HG03135 (cell line): Measurements from ENCODE around the gene GALNT9.
"Not testable (repeated sequence)": the region's sequence is repeated elsewhere in the genome, so short reads cannot be mapped to it uniquely, and the experiment has no call there.

Experiments used
- ATAC-seq: cut with Tn5 transposase; IDR thresholded peaks from one replicate; pipeline ENCODE4 v1.9.1; 2021; ENCODE audit warnings: mild to moderate bottlenecking, moderate library complexity; ENCODE audit not compliant: unreplicated experiment

Gene GALNT9

DNA sequence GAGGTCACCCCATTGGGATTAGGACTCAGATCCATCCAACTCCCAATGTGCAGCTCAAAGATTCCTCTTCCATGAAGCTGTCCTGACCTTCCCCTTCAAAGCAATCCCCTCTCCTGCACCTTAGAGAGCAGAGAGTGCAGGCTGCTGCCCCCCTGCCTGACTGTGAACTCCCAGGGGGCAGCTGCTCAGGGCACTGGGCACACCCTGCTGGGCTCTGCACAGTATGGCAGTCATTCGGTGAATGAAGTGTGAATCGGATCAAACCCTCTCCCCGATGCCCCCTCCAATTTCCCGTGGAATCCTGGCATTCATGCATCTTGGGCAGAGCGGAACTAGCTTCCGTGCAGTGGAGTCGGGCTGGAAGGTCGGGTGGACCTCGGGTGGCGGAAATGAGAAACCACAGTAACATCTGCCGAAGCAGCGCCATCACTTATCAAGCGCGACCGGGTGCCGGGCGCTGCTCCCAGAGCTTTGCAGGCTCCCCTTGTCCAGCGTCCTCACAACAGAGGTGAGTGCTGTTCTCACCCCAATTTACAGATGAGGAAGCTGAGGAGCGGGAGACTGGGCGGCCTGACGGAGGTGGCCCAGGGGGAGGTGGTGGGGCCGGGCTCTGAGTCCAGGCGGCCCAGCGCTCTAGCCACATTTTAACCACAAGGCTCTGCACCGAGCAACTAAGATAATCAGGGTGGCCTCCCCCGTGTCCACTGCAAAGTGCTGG is 14.7 kb downstream of the GALNT9 start:
- ATAC-seq = no peak

DNA sequence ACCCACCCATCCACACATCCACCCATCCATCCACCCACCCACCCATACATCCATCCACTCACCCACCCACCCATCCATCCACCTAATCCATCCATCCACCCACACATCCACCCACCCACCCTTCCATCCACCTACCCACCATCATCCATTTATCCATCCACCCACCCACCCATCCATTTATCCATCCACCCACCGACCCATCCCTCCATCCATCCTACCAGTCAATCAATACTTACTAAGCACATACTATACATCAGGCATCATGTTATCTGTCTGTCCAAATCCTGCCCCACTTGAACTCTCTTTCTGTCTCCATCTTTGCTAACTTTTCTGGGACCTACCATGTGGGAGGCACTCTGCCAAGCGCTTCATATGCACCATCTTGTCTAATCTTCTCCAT is 15.4 kb downstream of the GALNT9 start:
- ATAC-seq = no peak

DNA sequence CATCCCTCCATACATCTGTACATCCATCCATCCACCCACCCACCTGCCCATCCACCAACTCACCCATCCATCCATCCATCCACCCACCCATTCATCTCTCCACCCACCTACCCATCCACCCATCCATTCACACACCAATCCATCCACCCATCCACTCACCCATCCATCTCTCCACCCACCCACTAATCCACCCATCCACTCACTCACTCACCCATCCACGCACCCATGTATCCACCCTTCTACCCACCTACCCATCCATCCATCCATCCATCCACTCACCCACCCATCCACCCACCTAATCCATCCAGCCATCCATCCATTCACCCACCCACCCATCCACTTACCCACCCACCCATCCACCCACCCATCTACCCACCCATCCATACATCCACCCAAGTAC is 16.2 kb downstream of the GALNT9 start:
- ATAC-seq = no peak

DNA sequence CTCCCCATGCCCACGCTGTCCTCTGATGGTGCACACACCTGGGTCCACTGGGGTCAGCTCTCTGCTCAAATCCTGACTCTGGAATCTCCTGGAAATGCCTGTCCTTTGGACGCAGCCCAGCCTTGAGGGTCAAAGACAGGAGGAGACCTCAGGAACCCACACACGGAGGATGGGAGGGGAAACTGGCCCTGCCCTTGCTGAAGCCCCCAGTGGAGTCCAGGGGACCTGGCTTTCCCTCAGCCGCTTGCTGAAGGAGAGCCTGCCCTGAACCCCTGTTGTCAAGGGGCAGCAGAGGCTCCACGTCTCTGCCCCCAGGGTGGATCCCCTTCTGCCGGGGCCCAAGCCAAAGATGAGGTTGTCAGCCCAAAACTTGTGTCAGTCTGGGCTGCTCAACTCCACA is 16.9 kb downstream of the GALNT9 start:
- ATAC-seq = no peak

DNA sequence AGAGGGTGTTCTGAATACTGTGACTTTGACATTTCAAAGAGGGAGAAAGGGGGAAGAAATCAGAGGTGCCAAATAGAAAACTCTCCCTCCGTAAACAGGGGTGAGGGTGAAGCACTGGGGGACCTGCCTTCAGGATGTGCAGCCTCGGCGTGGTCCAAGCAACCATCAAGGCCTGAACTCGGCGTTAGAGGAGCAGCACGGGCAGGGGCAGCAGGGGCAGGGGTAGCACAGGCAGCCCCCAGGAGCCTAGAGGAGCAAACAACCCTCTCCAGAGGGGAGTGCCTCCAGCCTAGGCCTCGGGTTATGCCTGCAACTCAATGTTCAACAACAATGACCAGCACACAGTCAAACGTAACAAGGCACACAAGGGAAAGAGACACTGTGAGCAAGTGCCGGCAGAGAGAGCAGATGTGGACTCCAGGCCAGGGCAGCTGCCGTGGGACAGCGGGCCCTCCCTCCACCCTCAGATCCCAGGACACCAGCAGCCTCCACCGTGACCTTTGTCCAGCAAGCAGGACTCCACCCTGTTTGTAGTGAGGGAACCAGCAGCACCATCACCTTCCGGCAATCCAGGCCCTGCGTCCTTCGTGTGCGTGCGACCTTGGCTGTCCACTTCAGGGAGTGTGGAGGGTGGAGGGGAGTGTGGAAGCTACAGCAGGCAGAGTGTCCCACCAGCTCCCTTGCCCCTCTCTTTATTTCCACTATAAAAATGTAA is 18.0 kb downstream of the GALNT9 start:
- no peak for ATAC-seq

DNA sequence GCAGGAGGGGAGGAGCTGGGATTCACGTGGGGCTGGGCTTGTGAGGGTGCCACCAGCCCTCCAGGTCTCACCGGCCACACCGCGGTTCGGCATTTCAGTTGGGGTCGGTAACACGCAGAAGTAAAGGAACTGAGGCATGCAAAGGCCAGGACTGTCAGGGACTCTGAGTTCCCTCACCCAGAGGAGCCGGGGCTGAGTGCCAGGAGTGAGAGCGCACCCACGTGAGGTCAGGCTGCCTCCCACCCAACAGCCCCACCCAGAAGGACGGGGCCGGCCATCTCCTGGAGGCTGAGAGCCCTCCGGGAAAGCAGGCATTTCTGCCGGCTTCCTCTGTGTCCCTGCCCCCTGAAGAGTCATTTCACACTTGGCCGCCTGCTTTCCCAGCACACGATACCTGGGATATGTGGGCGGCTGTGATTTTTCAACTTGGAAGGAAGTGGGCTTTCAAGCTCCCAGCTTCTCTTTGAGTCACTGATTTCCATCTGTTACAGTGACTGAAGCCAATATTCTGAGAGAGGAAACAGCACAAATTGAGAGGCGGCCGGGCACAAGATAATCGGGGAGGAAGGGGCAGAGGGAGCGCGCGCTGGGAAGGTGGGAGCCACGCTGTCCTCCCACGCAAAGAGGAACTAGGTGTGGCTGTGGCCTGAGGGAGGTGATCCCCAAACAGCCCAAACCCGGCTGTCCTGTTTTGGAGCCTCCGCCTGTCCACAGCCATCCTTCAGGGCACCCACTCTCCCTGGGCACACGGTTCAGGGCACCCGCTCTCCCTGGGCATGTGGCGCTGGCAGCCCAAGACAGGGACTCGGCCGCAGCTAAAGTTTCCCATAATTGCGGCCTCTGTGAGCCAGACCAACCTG is 19.0 kb downstream of the GALNT9 start:
- no peak for ATAC-seq

DNA sequence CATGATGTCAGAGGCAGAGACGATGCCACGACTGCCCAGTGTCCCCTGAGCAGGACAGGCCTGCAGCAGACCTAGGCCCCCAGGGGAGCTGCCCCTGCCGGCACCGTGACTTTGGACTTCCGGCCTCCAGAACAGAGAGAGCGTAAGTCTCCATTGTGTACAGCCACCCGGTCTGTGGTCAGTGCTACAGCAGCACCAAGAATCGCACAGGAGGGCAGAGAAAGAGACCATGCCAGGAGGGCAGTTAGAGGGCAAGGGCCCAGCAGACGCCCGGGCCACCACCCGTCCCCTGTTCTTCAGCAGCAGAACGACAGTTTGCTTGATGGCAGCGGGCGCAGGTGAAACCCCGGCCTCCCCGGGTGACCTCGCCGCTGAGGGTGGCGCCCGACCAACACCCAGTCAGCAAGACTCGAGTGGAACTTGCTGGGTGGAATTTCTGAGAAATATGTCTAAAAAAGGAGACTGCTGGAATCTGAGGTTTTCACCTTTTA is 19.7 kb downstream of the GALNT9 start:
- no peak for ATAC-seq

DNA sequence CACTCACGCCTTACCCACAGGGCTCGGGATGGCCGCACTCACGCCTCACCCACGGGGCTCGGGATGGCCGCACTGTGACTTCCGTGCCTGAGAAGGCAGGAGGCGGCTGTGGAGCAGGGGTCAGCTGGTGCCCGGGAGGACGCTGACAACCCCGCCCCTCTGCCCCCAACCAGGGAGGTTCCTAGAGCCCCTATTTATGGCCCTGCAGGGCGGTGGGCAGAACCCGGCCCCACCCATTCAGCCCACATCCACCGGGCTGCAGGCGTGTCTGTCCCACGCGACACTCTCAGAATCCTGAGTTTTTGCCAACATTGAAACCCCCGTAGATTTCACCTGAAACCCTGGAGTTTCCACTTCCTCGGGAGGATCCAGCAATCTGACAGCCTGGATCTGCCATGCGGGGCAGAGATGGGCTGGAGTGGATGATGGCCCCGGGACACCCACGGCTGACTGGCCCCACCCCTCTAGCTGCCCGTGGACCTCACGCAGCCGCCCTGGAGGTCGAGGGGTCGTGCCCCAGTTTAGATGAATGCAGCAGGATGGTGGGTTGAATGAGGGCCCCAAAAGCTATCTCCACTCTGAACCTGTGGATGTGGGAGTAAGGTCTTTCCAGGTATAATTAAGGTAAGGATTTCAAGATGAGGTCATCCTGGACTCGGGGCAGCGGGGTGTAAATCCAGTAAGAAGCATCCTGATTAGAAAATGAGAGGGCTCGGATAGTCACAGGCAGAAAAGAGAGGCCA is 20.4 kb downstream of the GALNT9 start:
- ATAC-seq = no peak

DNA sequence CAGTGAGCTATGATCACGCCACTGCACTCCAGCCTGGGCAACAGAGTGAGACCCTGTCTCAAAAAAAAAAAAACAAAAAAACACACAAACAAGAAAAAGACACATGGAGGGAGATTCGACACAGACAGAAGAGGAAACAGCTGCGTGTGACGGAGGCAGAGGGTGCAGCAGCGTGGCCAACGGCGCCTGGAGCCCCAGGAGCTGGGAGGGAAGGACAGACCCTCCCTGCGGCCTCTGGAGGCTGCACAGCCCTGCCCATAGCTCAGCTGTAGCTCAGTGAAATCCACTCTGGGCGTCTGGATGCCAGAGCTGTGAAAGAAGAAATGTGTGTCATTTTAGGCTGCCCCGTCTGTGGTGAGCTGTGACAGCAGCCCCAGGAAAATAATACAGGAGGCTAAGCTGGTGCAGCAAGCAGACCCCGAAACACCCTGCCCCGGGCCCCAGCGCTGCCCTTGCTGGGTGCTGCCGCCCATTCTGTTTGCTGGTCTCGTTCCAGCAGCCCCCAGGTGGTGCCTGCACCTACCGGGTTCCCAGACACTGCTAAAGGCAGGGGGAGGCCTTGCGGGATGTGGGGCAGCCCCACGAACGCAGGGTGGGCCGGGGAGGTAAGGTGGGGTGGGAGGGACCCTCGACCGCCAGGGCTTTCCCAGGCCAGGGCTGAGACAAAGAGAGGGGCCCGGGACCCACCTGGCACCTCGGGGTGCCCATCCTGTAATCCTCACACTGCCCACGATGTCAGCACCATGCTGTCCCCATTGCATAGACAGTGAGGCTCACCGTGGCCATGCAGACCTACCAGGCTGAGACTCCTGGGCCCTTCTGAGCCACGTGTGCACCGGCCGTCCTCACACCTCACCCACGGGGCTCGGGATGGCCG is 21.2 kb downstream of the GALNT9 start:
- no peak for ATAC-seq

DNA sequence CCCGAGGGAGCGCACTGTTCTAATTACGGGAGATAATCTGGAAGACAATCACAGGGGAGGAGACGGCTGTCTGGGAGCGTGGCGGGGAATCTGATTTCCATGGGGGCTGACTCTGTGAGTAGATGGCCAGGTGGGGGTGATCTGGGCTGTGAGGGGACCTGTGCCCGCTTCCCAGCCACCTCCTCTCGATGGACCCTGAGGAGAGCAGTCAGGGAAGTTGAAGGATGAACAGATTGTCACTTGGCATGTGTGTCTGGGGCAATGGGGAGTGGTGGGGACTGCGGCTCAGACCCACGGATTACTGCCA is 22.6 kb downstream of the GALNT9 start:
- ATAC-seq = no peak

DNA sequence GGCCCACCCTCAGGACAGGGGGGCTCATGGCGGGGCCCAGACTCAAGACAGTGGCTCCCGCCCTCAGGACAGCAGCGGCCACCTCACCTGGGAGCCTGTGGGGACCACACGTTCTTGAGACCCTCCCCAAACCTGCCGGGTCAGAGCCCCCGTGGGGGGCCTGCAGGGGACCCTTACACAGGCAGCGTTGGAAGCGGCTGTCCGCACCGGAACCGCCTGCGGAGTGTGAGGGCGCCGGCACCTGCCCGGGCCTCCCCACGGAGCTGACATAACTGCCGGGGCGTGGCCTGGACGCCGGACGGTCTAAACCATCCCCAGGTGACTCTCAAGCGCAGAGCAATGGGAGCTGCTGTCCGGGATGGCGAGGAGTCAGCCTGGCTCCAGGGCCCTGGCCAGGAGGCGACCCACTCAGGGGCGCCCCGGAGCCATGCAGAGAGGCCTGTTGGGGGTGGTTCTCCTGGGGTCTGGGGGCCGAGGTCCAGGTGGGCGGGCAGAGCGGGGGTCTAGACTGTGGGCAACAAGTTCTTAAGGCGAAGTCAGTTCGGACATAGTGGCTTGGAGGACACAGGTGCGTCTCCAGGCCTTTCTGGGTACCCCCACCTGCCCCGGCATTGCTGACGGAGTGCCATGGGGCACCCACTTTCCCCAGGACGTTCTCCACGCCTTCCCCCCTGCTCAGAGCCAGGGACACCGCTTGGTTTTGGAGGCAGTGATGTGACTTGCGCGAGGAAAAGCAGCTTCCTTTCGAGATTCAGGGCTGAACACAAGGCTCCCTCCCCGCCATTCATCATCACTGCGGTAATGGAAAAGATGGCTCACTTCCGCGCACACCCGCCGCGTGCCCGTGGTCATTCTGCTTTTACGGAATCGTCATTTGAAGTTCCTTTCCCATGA is 23.2 kb downstream of the GALNT9 start:
- ATAC-seq = no peak

DNA sequence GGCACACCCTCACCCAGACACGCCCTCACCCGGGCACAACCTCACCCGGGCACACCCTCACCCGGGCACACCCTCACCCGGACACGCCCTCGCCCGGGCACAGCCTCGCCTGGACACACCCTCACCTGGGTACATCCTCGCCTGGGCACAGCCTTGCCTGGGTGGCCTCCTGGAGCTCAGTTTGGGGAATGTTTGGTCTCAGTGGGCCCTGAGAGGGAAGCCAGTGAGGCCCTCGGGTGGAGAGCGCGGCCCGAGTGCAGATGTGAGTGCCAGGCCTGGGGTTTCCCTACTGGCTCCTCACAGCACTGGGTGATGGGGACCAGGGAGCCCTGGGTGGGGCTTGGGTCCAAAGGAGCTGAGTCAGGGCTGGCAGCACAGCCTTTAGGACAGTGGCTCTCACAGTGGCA is 23.8 kb downstream of the GALNT9 start:
- ATAC-seq = no peak

DNA sequence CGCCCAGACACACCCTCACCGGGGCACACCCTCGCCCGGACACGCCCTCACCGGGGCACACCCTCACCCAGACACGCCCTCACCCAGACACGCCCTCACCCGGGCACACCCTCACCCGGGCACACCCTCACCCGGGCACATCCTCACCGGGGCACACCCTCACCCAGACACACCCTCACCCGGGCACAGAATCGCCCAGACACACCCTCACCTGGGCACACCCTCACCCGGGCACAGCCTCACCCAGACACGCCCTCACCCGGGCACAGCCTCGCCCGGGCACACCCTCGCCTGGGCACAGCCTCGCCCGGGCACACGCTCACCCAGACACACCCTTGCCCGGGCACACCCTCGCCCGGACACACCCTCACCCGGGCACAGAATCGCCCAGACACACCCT is 24.5 kb downstream of the GALNT9 start:
- not testable (repeated sequence) for ATAC-seq

DNA sequence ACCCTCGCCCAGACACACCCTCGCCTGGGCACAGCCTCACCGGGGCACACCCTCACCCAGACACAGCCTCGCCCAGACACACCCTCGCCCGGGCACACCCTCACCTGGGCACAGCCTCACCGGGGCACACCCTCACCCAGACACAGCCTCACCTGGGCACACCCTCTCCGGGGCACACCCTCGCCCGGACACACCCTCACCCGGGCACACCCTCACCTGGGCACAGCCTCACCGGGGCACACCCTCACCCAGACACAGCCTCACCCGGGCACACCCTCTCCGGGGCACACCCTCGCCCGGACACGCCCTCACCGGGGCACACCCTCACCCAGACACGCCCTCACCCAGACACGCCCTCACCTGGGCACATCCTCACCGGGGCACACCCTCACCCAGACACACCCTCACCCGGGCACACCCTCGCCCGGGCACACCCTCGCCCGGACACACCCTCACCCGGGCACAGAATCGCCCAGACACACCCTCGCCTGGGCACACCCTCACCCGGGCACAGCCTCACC is 25.5 kb downstream of the GALNT9 start:
- ATAC-seq = not testable (repeated sequence)

DNA sequence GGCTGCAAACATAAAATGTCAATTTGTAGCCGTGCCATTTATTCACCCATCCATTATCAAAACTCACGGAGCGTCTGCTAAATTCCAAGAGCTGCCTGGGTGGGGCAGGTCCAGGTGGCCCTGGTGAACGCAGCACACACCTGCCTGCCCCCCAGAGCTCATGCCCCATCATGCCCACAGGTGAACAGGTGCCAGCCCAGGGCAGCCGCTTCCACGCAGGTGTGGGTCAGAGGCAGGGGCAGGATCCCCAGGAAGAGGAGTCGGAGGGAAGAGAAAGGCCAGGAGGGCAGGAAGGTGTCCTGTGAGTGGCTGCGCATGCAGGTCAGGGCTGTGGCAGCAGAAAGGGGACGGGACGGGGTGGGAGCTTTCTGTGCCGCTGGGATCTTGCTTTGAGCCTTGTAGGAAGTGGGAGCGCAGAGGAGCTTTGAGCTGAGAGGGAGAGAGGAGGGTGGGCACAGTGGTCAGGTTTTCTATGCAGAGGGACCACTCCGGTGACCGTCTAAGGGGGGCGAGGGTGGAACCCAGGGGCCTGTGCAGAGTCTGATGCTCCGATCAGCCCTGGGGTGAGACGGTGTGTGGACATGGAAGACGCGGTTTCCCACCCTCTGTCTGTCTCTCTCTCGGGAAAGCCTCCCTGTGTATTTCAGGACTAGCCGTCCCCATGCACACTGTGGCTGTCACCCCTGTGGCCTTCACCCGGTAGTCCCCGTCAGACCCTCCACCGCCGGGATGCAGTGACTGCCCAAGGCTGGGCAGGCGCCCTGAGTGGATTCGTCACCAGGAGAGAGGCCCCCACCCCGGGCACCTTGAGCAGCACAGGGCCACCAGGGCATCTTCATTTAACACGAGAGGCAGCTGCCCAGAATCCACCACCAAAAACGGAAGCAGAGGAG is 26.7 kb downstream of the GALNT9 start:
- no peak for ATAC-seq

DNA sequence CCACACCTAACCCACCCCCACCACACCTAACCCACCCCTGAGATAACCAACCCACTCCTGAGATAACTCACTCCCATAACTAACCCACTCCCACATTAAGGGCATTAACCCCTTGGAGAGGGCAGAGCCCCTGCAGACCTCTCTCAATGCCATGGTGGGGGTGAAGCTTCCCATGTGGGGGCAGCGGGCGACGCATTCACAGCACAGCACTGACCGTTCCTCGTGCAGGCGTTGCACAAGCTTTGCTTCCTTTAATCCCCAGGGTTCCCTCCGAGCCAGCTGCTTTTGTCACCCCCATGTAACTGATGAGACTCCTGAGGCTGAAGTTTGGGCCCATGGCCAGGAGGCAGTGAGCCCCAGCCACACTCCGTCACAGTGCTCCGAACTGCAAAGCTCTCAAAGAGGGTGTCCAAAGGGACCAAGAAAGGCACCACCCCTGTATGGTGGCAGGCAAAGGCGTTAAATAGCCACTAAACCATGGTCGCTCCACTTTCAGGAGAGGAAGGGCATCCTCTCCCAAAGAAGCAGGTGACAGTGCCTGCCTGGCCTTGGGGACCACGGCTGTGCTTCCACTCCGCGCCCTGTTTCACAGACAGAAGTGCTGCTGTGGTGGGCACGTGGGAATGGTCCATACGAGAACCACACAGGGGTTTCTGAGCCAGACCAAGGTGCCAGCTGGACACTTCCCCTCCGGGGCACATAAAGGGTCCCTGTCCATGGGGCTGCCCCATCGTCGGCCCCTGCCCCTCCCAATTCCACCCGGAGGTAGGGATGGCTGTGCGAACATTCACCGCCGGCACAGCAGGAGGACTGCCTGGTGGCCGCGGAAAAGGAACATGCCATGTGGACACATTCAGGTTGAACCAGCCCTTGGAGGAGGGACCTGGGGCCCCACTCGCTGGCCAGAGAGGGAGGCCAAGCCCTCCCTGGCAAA is 28.3 kb downstream of the GALNT9 start:
- ATAC-seq = no peak

DNA sequence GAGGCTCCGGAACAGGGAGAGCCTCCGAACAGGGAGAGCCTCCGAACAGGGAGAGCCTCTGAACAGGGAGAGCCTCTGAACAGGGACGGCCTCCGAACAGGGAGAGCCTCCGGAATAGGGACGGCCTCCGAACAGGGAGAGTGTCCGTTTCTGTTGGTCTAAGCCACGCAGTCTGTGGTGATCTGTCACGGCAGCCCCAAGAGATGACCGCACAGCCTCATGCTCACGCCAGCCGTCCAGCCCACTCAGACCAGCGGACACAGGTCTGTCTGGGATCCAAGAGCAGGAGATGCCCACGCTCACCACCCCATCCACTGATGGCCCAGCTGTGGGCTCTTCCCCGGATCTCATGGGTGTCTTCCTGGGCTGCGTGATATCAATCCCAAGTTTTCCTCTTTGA is 33.3 kb downstream of the GALNT9 start:
- no peak for ATAC-seq
